ENCODE measurements around the gene PTCD3. TPM values are rescaled to one million over a fixed set of nuclear protein-coding genes. Genes with fewer than 3 reads are reported as not detected.

Gene PTCD3
- polyA plus RNA-seq, 1 of the 3 experiments (the other 2 are of a cell fraction), result 44.5 TPM

GRCh38 chr2:86065512-86065911 is 40.5 kb upstream of the PTCD3 start:
- Histone ChIP-seq H3K9ac (no peak overlapping the region), H3K27ac (ENCODE audit: low read depth in 2 of 2, low read length in 1 of 2) (peak overlapping the region; percentile 18 to 66; a peak in 3 of 4 replicates), H3K4me3 (ENCODE audit: low read depth in 2 of 2, low read length in 1 of 2) (no peak overlapping the region), H3K9me3 (peaks cover 5% of the 10 kb centered on the region), H3K9me2 (no peaks in the 10 kb centered on the region), H2AFZ (ENCODE audit: low read depth) (no peak overlapping the region), H3K79me2 (ENCODE audit: insufficient read depth) (no peaks in the 10 kb centered on the region), H3F3A (replicated peaks; ENCODE audit: insufficient read depth) (peaks cover 11% of the 10 kb centered on the region), H3K27me3 (ENCODE audit: insufficient read depth) (no peaks in the 10 kb centered on the region), H3K4me1 (ENCODE audit: control insufficient read depth in 1 of 2, insufficient read depth in 2 of 2, low read depth in 1 of 2, low read length in 1 of 2) (peaks cover 4 to 33% of the 10 kb centered on the region in 2 experiments; a peak in 3 of 4 replicates), H4K20me1 (ENCODE audit: insufficient read depth) (no peaks in the 10 kb centered on the region), H3K36me3 (replicated peaks in 1 of 2; ENCODE audit: control insufficient read depth in 1 of 2, insufficient read depth in 2 of 2, low read length in 1 of 2) (peaks cover 61 to 90% of the 10 kb centered on the region in 2 experiments), H3K4me2 (no peak overlapping the region)
- no peak for TF ChIP-seq IRF3 (IDR thresholded peaks at IDR 0.05; ENCODE audit: low read depth, low read length)
- no peak for TF ChIP-seq FOXM1 (IDR thresholded peaks at IDR 0.05; ENCODE audit: low read depth)
- no peak for TF ChIP-seq RFX5 (IDR thresholded peaks at IDR 0.05; ENCODE audit: low read length)
- TF ChIP-seq TCF12 (IDR thresholded peaks at IDR 0.05), result peak; percentile 85
- TF ChIP-seq POLR2AphosphoS5 (IDR thresholded peaks at IDR 0.05; ENCODE audit: low read depth, low read length), result no peak
- no peak for TF ChIP-seq SIN3A (IDR thresholded peaks at IDR 0.05; ENCODE audit: borderline replicate concordance, low read depth, low read length)
- TF ChIP-seq USF1 (IDR thresholded peaks at IDR 0.05; ENCODE audit: borderline replicate concordance, low read depth), result no peak
- no peak for TF ChIP-seq YY1 (IDR thresholded peaks at IDR 0.05; ENCODE audit: low read depth)
- no peak for TF ChIP-seq RAD21 (IDR thresholded peaks at IDR 0.05; ENCODE audit: low read length)
- no peak for TF ChIP-seq GATA2 (CRISPR knock-in tag; IDR thresholded peaks at IDR 0.05)
- 0 out of 2 replicates have a peak, but pooled peaks have one; percentile 6 for TF ChIP-seq PBX3 (IDR thresholded peaks at IDR 0.05)
- TF ChIP-seq JUND (IDR thresholded peaks at IDR 0.05), result no peak
- no peak for TF ChIP-seq TEAD4 (IDR thresholded peaks at IDR 0.05; ENCODE audit: borderline replicate concordance, insufficient read depth)
- TF ChIP-seq ZBTB33 (IDR thresholded peaks at IDR 0.05; ENCODE audit: borderline replicate concordance, low read depth), result no peak
- no peak for TF ChIP-seq EZH2phosphoT487 (IDR thresholded peaks at IDR 0.05; ENCODE audit: borderline replicate concordance, low read depth)
- DNase-seq, result peak; percentile 34
- CTCF ChIA-PET, result interaction anchor here (4.0 to 6.3 kb wide), 2 partner anchors 14 to 238 kb away, joined by 19 to 39 read pairs; no protein-coding TSS in a partner anchor
- WGBS (ENCODE audit: low lambda C conversion rate), result 37% methylated on average over 5 of the region's 5 CpGs
- POLR2A ChIA-PET, result no interaction called here
